Measurements from ENCODE around the gene ATG9A.

GRCh38 chr2:219178377-219179175 is 50.9 kb downstream of the ATG9A start:
- TF ChIP-seq POLR2A (IDR thresholded peaks at IDR 0.05; ENCODE audit: low read depth, low read length) = no peak
- TF ChIP-seq POLR2AphosphoS5 (IDR thresholded peaks at IDR 0.05; ENCODE audit: insufficient read depth, low read depth, low read length) = no peak
- TF ChIP-seq CTCF (IDR thresholded peaks at IDR 0.05; ENCODE audit: extremely low read depth in 1 of 2, insufficient read depth in 1 of 2, low read depth in 1 of 2, low read length in 2 of 2) = no peak
- TF ChIP-seq EZH2 (IDR thresholded peaks at IDR 0.05; ENCODE audit: borderline replicate concordance, low read depth, low read length, severe bottlenecking) = no peak
- no peak for TF ChIP-seq JUN (IDR thresholded peaks at IDR 0.05; ENCODE audit: borderline replicate concordance, insufficient read depth, insufficient read length, low read depth)
- TF ChIP-seq MAX (IDR thresholded peaks at IDR 0.05; ENCODE audit: insufficient read depth, insufficient read length) = no peak
- no peak for TF ChIP-seq MYC (IDR thresholded peaks at IDR 0.05; ENCODE audit: low read depth, low read length)
- TF ChIP-seq FOS (IDR thresholded peaks at IDR 0.05; ENCODE audit: borderline replicate concordance, insufficient read depth, low read length) = no peak
- no peak for TF ChIP-seq GATA2 (IDR thresholded peaks at IDR 0.05; ENCODE audit: insufficient read depth, insufficient read length, low read depth, low read length)

Data from endothelial cell of umbilical vein (primary cell).